Trophoblast cell (in vitro differentiated cells and primary cell): ENCODE results near the gene PTCHD1. TPM values are rescaled to one million over a fixed set of nuclear protein-coding genes. Genes with fewer than 3 reads are reported as not detected.

Experiments used
- DNase-seq, 2 donors: peaks; one replicate each; pipeline ENCODE4 v3.0.0-alpha.2; 2016
- H2AFZ ChIP-seq: 2 replicates; pipeline ENCODE4 v1.6.1; 2013; ENCODE audit warnings: low read length, moderate library complexity, mild to moderate bottlenecking; ENCODE audit not compliant: insufficient read depth, poor library complexity
- H2AK5ac ChIP-seq: 2 replicates; pipeline ENCODE4 v1.6.1; 2013; ENCODE audit warnings: mild to moderate bottlenecking, low read length
- H2BK120ac ChIP-seq: 2 replicates; pipeline ENCODE4 v1.6.1; 2013; ENCODE audit warnings: low read length, mild to moderate bottlenecking, moderate library complexity; ENCODE audit not compliant: insufficient read depth, poor library complexity
- H2BK12ac ChIP-seq: 2 replicates; pipeline ENCODE4 v1.6.1; 2013; ENCODE audit warnings: mild to moderate bottlenecking, low read length, moderate library complexity
- H2BK5ac ChIP-seq: 2 replicates; pipeline ENCODE4 v1.6.1; 2013; ENCODE audit warnings: low read length, low read depth, moderate library complexity, mild to moderate bottlenecking; ENCODE audit not compliant: poor library complexity
- H3K14ac ChIP-seq: 2 replicates; pipeline ENCODE4 v1.6.1; 2013; ENCODE audit warnings: mild to moderate bottlenecking, low read length
- H3K18ac ChIP-seq: 2 replicates; pipeline ENCODE4 v1.6.1; 2013; ENCODE audit warnings: mild to moderate bottlenecking, low read length
- H3K23ac ChIP-seq: 2 replicates; pipeline ENCODE4 v1.6.1; 2013; ENCODE audit warnings: low read length
- H3K27ac ChIP-seq: 2 replicates; pipeline ENCODE4 v1.5.1; 2013; ENCODE audit warnings: low read depth, mild to moderate bottlenecking, inconsistent platforms, low read length, moderate library complexity
- H3K27me3 ChIP-seq: 2 replicates; pipeline ENCODE4 v1.6.1; 2013; ENCODE audit warnings: inconsistent platforms, mild to moderate bottlenecking, low read length, moderate library complexity; ENCODE audit not compliant: insufficient read depth
- H3K36me3 ChIP-seq, 2 experiments: 1 replicate in 1 of 2; 2 replicates in 1 of 2; pipeline ENCODE4 v1.6.1; 2013; ENCODE audit warnings: low read length in 2 of 2, mild to moderate bottlenecking in 2 of 2, moderate library complexity in 1 of 2; ENCODE audit not compliant: insufficient read depth in 2 of 2, control insufficient read depth in 1 of 2
- H3K4ac ChIP-seq: 2 replicates; pipeline ENCODE4 v1.6.1; 2013; ENCODE audit warnings: low read depth, mild to moderate bottlenecking, low read length, moderate library complexity
- H3K4me1 ChIP-seq, 2 experiments: 1 replicate in 1 of 2; 2 replicates in 1 of 2; pipeline ENCODE4 v1.6.1; 2013; ENCODE audit warnings: low read length in 2 of 2, mild to moderate bottlenecking in 2 of 2, moderate library complexity in 1 of 2; ENCODE audit not compliant: insufficient read depth in 2 of 2, control insufficient read depth in 1 of 2
- H3K4me2 ChIP-seq: 2 replicates; pipeline ENCODE4 v1.6.1; 2013; ENCODE audit warnings: inconsistent platforms, mild to moderate bottlenecking, low read length, moderate library complexity
- H3K4me3 ChIP-seq: 2 replicates; pipeline ENCODE4 v1.5.1; 2013; ENCODE audit warnings: mild to moderate bottlenecking, low read depth, low read length, inconsistent platforms
- H3K79me1 ChIP-seq: one replicate; pipeline ENCODE4 v1.6.1; 2013; ENCODE audit warnings: low read length
- H3K79me2 ChIP-seq: 2 replicates; pipeline ENCODE4 v1.6.1; 2013; ENCODE audit warnings: low read length, mild to moderate bottlenecking; ENCODE audit not compliant: control insufficient read depth, insufficient read depth, poor library complexity
- H3K9ac ChIP-seq: 2 replicates; pipeline ENCODE4 v1.6.1; 2013; ENCODE audit warnings: mild to moderate bottlenecking, low read length
- H3K9me3 ChIP-seq: 2 replicates; pipeline ENCODE4 v1.6.1; 2013; ENCODE audit warnings: low read depth, mild to moderate bottlenecking, control low read depth, inconsistent platforms, low read length; ENCODE audit not compliant: insufficient read depth
- H4K12ac ChIP-seq: 2 replicates; pipeline ENCODE4 v1.6.1; 2013; ENCODE audit warnings: low read depth, mild to moderate bottlenecking, low read length, moderate library complexity
- H4K8ac ChIP-seq: 2 replicates; pipeline ENCODE4 v1.6.1; 2013; ENCODE audit warnings: low read depth, mild to moderate bottlenecking, low read length, moderate library complexity
- H4K91ac ChIP-seq: one replicate; pipeline ENCODE4 v1.6.1; 2013; ENCODE audit warnings: low read depth, mild to moderate bottlenecking, low read length, moderate library complexity
- WGBS: extraction: QIAGEN DNeasy Blood & Tissue Kit; methylation state at CpG from one replicate; pipeline ENCODE4 v1.1.7; 2013; ENCODE audit warnings: missing lambda C conversion rate; ENCODE audit not compliant: insufficient read length, insufficient coverage; ENCODE audit errors: extremely low coverage; 5-methylcytosine and 5-hydroxymethylcytosine counted together
- polyA plus RNA-seq: library from polyadenylated mRNA; stranded (reverse); fragments of 200-250 nt; gene quantifications from 2 replicates; pipeline ENCODE4 v1.2.3, GENCODE V29; 2013

PTCHD1 gene
- polyA plus RNA-seq, result 1.2 and 1.3 TPM in 2 replicates

- Histone ChIP-seq H2AK5ac (no peak within 1 kb of the TSS), H3K18ac (peak within 1 kb of the TSS; percentile 71), H3K79me2 (no peaks in the 10 kb centered on the region), H3K4me1 (peaks cover 4 to 9% of the 10 kb centered on the region in 2 experiments), H3K36me3 (no peaks in the 10 kb centered on the region), H2BK5ac (no peak within 1 kb of the TSS), H3K9me3 (no peaks in the 10 kb centered on the region), H3K79me1 (no peaks in the 10 kb centered on the region), H3K4me2 (peak within 1 kb of the TSS; percentile 95), H4K12ac (no peak within 1 kb of the TSS), H3K4me3 (peak within 1 kb of the TSS; percentile 65), H4K91ac (peak within 1 kb of the TSS; percentile 62), H3K27me3 (no peaks in the 10 kb centered on the region), H3K14ac (no peak within 1 kb of the TSS), H2AFZ (peak within 1 kb of the TSS; percentile 71), H2BK12ac (no peak within 1 kb of the TSS), H3K9ac (no peak within 1 kb of the TSS), H4K8ac (no peak within 1 kb of the TSS), H3K4ac (peak within 1 kb of the TSS; percentile 51), H3K27ac (no peak within 1 kb of the TSS), H2BK120ac (peak within 1 kb of the TSS; percentile 80), H3K23ac (no peak within 1 kb of the TSS)
- WGBS, result no CpG with 5 or more reads among the region's 64 CpGs
- DNase-seq, result no peak
Measured at GRCh38 chrX:23334848-23335599, at the start of gene PTCHD1. TSS of gene PTCHD1 (plus strand) at chrX:23334849. CDS start at chrX:23334876, 27 bp downstream.

GRCh38 chrX:23286731-23287130 is 47.9 kb upstream of the PTCHD1 start:
- Histone ChIP-seq H4K91ac (no peak overlapping the region), H2BK5ac (no peak overlapping the region), H4K12ac (no peak overlapping the region), H2AK5ac (no peak overlapping the region), H3K36me3 (no peaks in the 10 kb centered on the region), H3K27ac (no peak overlapping the region), H3K27me3 (no peaks in the 10 kb centered on the region), H3K4ac (no peak overlapping the region), H3K18ac (no peak overlapping the region), H2BK120ac (no peak overlapping the region), H3K9me3 (no peaks in the 10 kb centered on the region), H3K23ac (no peak overlapping the region), H2AFZ (no peak overlapping the region), H3K4me2 (no peak overlapping the region), H3K14ac (no peak overlapping the region), H2BK12ac (no peak overlapping the region), H3K4me3 (no peak overlapping the region), H3K4me1 (peaks cover 0 to 1% of the 10 kb centered on the region in 2 experiments), H3K9ac (no peak overlapping the region), H4K8ac (no peak overlapping the region), H3K79me2 (no peaks in the 10 kb centered on the region), H3K79me1 (no peaks in the 10 kb centered on the region)
- no peak for DNase-seq
- no CpG with 5 or more reads among the region's 5 CpGs for WGBS

DNA sequence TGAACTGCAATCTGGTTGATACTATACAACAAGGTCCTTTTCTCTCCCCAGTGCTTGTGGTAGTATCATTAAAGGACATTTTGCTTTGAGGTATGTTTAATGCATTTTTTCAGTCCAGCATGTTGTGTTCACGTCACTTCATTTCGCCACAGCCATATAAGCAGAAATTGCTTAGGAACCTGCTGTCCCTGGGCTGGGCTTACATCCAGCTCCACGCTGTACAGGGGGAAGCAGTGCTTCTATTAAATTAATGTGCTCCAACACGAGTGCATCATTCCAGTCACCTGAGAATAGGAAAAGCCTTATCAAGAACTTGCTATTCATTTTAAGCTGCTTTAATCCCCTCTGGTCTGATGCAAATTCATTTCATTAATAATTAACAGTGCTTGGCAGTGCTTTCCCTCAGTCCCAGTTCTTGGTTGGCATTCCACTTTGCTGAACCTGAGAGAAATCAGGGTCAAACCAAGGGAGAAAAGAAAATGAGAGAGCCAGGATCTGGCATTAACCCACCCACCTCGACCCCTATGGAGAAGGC is 47.4 kb upstream of the PTCHD1 start:
- Histone ChIP-seq H3K4ac (no peak overlapping the region), H3K18ac (no peak overlapping the region), H2BK12ac (no peak overlapping the region), H2BK5ac (no peak overlapping the region), H4K91ac (no peak overlapping the region), H3K4me2 (no peak overlapping the region), H4K12ac (no peak overlapping the region), H2AK5ac (no peak overlapping the region), H4K8ac (no peak overlapping the region), H3K36me3 (no peaks in the 10 kb centered on the region), H3K9ac (no peak overlapping the region), H3K27me3 (no peaks in the 10 kb centered on the region), H2BK120ac (no peak overlapping the region), H3K27ac (no peak overlapping the region), H2AFZ (no peak overlapping the region), H3K4me3 (no peak overlapping the region), H3K4me1 (peaks cover 0 to 1% of the 10 kb centered on the region in 2 experiments), H3K14ac (no peak overlapping the region), H3K79me2 (no peaks in the 10 kb centered on the region), H3K9me3 (no peaks in the 10 kb centered on the region), H3K23ac (no peak overlapping the region), H3K79me1 (no peaks in the 10 kb centered on the region)
- no peak for DNase-seq
- no CpG with 5 or more reads among the region's 5 CpGs for WGBS

DNA sequence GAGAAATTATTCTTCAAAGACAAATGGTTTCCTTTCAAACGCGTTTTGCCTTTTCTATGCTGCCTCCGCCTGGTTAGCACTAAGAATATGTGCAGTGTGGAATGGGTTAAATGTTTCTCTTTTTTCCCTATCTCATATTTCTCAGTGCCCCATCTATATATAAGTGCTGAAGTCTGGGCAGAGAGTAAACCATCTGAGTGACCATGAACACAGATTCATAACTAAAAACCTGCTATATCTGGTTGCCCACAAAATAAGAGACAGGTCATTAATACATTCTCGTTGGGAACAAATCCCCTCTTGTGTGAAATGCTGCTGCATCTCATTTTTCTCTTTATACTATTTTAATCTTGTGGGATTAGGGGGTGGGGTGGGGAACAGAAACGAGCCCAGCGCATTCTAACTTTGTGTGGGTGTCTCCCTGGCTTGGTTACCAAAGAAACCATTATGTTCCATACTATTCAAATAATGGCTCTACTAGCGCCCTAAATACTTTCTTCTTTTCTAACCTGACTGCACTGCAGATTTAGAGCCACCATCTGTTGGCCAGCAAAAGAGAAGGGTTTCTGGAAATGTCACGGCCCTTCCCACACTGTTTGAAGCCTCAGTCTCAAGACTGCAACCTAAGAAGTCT is 42.2 kb upstream of the PTCHD1 start:
- Histone ChIP-seq H4K91ac (no peak overlapping the region), H2AK5ac (no peak overlapping the region), H2BK12ac (no peak overlapping the region), H3K23ac (no peak overlapping the region), H3K27me3 (no peaks in the 10 kb centered on the region), H2BK120ac (no peak overlapping the region), H2BK5ac (no peak overlapping the region), H4K8ac (no peak overlapping the region), H3K4me1 (no peaks in the 10 kb centered on the region), H2AFZ (no peak overlapping the region), H3K79me2 (no peaks in the 10 kb centered on the region), H3K4me3 (no peak overlapping the region), H3K79me1 (no peaks in the 10 kb centered on the region), H3K4ac (no peak overlapping the region), H3K18ac (no peak overlapping the region), H3K14ac (no peak overlapping the region), H3K36me3 (no peaks in the 10 kb centered on the region), H3K9me3 (no peaks in the 10 kb centered on the region), H4K12ac (no peak overlapping the region), H3K9ac (no peak overlapping the region), H3K27ac (no peak overlapping the region), H3K4me2 (no peak overlapping the region)
- WGBS, result no CpG with 5 or more reads among the region's 8 CpGs
- no peak for DNase-seq
